Transverse colon (tissue), 4 donors: ENCODE data around the gene CCDC3. TPM values are rescaled to one million over a fixed set of nuclear protein-coding genes. Genes with fewer than 3 reads are reported as not detected.
"Not testable (repeated sequence)": the region's sequence is repeated elsewhere in the genome, so short reads cannot be mapped to it uniquely, and the experiment has no call there.

Source experiments
- DNase-seq: peaks from one replicate; pipeline ENCODE4 v3.0.0-alpha.2; 2019
- H3K27ac ChIP-seq, 4 donors: fragments of 200-600 bp; sonication (generic); 2 replicates each; pipeline ENCODE4 v1.5.1; 2016 to 2018; ENCODE audit warnings: inconsistent platforms in 4 of 4
- H3K27me3 ChIP-seq: fragments of 200-600 bp; sonication (generic); 2 replicates; pipeline ENCODE4 v1.5.1; 2017; ENCODE audit warnings: inconsistent platforms
- H3K36me3 ChIP-seq, 4 donors: fragments of 200-600 bp; sonication (generic); 2 replicates each; pipeline ENCODE4 v1.5.1; 2017 to 2019; ENCODE audit warnings: inconsistent platforms in 4 of 4
- H3K4me1 ChIP-seq, 4 donors: fragments of 200-600 bp; sonication (generic); 2 replicates each; pipeline ENCODE4 v1.5.1; 2017 to 2020; ENCODE audit warnings: inconsistent platforms in 4 of 4
- H3K4me3 ChIP-seq, 4 donors: fragments of 200-600 bp; sonication (generic); 1 replicate in 1 of 4; 2 replicates in 3 of 4; pipeline versions ENCODE4 v1.5.1 to v1.6.1; 2017 to 2019; ENCODE audit warnings: inconsistent platforms in 4 of 4
- H3K9me3 ChIP-seq, 2 donors: fragments of 200-600 bp; sonication (generic); 2 replicates each; pipeline ENCODE4 v1.5.1; 2017 to 2019; ENCODE audit warnings: inconsistent platforms in 2 of 2
- CTCF ChIP-seq, 5 experiments: fragments of 200-600 bp in 3 of 5; fragments of 450-650 bp in 2 of 5; sonication (generic) in 3 of 5; IDR thresholded peaks; 1 replicate in 2 of 5; 2 replicates in 3 of 5; pipeline ENCODE4 v1.5.1; 2016 to 2017; ENCODE audit warnings: antibody characterized with exemption in 5 of 5, inconsistent platforms in 3 of 5, mild to moderate bottlenecking in 2 of 5, moderate library complexity in 1 of 5
- EP300 ChIP-seq: sonication (generic); formaldehyde crosslinking; IDR thresholded peaks from one replicate; pipeline ENCODE4 v1.6.1; 2017; ENCODE audit warnings: antibody characterized with exemption, low read depth
- POLR2A ChIP-seq: fragments of 450-650 bp; IDR thresholded peaks from one replicate; pipeline ENCODE4 v1.6.1; 2016; ENCODE audit warnings: antibody characterized with exemption, mild to moderate bottlenecking, moderate library complexity
- POLR2AphosphoS5 ChIP-seq, 3 donors: sonication (generic); formaldehyde crosslinking; IDR thresholded peaks; one replicate each; pipeline ENCODE4 v1.6.1; 2016; ENCODE audit warnings: antibody characterized with exemption in 3 of 3
- WGBS, 2 donors: methylation state at CpG; one replicate each; pipeline ENCODE4 v1.1.5; 2018; ENCODE audit warnings: low coverage in 1 of 2; 5-methylcytosine and 5-hydroxymethylcytosine counted together
- in situ Hi-C, 4 donors: fragments of 200-750 bp; cut with MboI; loops; one replicate each; pipeline versions ENCODE4 v1.15.0 to v1.15.1; 2017; ENCODE audit warnings: low sequenced_read_pairs in 3 of 4, low pct_ligation_motif_present in 1 of 4, low pct_unique_long_range_greater_than_20kb in 1 of 4
- intact Hi-C: fragments of 100-400 bp; cut with DNase I; formaldehyde crosslinking; loops from one replicate; pipeline ENCODE4 v1.15.1; 2023; ENCODE audit warnings: low total_unique reads
- total RNA-seq, 4 donors: library from RNA; depleted of rRNA; stranded (reverse); fragments of >200 nt; gene quantifications; one replicate each; pipeline ENCODE4 v1.1.0, GENCODE V29; 2016

Gene CCDC3
- total RNA-seq, 4 donors from 2014 or later = 0.75 to 2.2 (median 1.3) TPM

DNA sequence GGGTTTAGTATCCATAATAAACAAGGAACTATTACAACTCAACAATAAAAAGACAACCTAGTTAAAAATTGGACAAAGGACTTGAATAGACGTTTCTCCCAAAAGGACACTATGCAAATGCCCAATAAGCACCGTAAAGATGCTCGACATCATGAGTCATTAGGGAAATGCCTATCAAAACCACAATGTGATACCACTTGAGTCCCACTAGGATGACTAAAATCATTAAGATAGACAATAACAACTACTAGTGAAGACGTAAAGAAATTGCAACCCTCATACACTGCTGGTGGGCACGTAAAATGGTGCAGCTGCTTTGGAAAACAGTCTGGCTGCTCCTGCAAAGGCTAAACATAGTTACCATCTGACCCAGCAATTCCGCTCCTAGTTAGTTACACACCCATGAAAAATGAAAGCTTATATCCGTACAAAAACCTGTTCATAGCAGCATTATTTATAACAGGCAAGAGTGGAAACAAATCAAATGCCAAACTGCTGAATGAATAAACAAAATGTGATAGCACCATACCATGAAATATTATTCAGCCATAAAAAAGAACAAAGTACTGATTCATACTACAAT is 17.3 kb downstream of the CCDC3 start:
- DNase-seq = no peak
- H3K36me3 ChIP-seq = no peaks in the 10 kb centered on the region
- H3K27ac ChIP-seq = no peak overlapping the region
- in situ Hi-C loops = no loop called here
- no peaks in the 10 kb centered on the region for H3K9me3 ChIP-seq
- TF ChIP-seq POLR2A = no peak
- 66 to 73% methylated on average over 7 of the region's 7 CpGs for WGBS, 2 donors
- H3K27me3 ChIP-seq = no peaks in the 10 kb centered on the region
- no peak overlapping the region for H3K4me3 ChIP-seq
- H3K4me1 ChIP-seq = no peaks in the 10 kb centered on the region
- intact Hi-C loops = no loop called here

- 62 to 70% methylated on average over 3 of the region's 3 CpGs for WGBS, 2 donors
- DNase-seq, H3K36me3 ChIP-seq, intact Hi-C loops, in situ Hi-C loops, H3K27ac ChIP-seq, H3K4me3 ChIP-seq, H3K9me3 ChIP-seq, H3K27me3 ChIP-seq, H3K4me1 ChIP-seq: not testable (repeated sequence)
Measured at GRCh38 chr10:12983568-12983967, 17.9 kb downstream of the CCDC3 start.

DNA sequence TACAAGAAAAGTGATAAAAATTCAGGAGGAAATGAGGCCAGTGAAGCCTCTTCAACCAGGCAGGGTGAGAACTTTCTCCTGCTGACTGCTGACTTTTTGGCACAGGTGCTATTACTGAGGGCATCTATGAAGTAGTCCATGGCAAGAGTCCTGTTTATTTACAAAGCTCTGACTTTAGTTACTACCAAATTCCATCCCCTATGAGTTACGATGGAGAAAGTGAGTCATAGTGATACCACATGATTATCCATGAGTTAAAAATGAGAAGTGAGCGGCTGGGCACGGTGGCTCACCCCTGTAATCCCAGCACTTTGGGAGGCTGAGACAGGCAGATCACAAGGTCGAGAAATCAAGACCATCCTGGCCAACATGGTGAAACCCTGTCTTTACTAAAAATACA is 19.9 kb downstream of the CCDC3 start:
- intact Hi-C loops = no loop called here
- DNase-seq = no peak
- in situ Hi-C loops = no loop called here
- H3K27ac ChIP-seq = no peak overlapping the region
- no peaks in the 10 kb centered on the region for H3K36me3 ChIP-seq
- no peaks in the 10 kb centered on the region for H3K9me3 ChIP-seq
- no peaks in the 10 kb centered on the region for H3K27me3 ChIP-seq
- no peaks in the 10 kb centered on the region for H3K4me1 ChIP-seq
- 57% methylated on average over 4 of the region's 4 CpGs; no CpG with 5 or more reads in 1 of the 2 donors for WGBS, 2 donors
- no peak for TF ChIP-seq POLR2AphosphoS5 (IDR thresholded peaks at IDR 0.05)
- no peak for TF ChIP-seq POLR2A
- TF ChIP-seq CTCF (IDR thresholded peaks at IDR 0.05) = no peak
- no peak for TF ChIP-seq EP300
- H3K4me3 ChIP-seq = no peak overlapping the region

- Histone ChIP-seq H3K4me3 (no peak overlapping the region), H3K4me1 (no peaks in the 10 kb centered on the region), H3K36me3 (no peaks in the 10 kb centered on the region), H3K9me3 (no peaks in the 10 kb centered on the region), H3K27ac (no peak overlapping the region), H3K27me3 (no peaks in the 10 kb centered on the region)
- no peak for TF ChIP-seq CTCF (IDR thresholded peaks at IDR 0.05)
- TF ChIP-seq EP300 = no peak
- no peak for TF ChIP-seq POLR2AphosphoS5 (IDR thresholded peaks at IDR 0.05)
- TF ChIP-seq POLR2A = no peak
- intact Hi-C loops = no loop called here
- DNase-seq = no peak
- in situ Hi-C loops = no loop called here
- 40 to 77% methylated on average over 1 to 6 of the region's 6 CpGs for WGBS, 2 donors
Measured at GRCh38 chr10:12980713-12981306, 20.7 kb downstream of the CCDC3 start.

- Histone ChIP-seq H3K36me3 (no peaks in the 10 kb centered on the region), H3K4me3 (no peak overlapping the region), H3K27ac (no peak overlapping the region), H3K4me1 (no peaks in the 10 kb centered on the region), H3K9me3 (no peaks in the 10 kb centered on the region), H3K27me3 (no peaks in the 10 kb centered on the region)
- WGBS, 2 donors = 50% methylated on average over 7 of the region's 7 CpGs; no CpG with 5 or more reads in 1 of the 2 donors
- intact Hi-C loops = no loop called here
- in situ Hi-C loops = no loop called here
- TF ChIP-seq EP300 (no peak), POLR2AphosphoS5 (IDR thresholded peaks at IDR 0.05) (no peak), POLR2A (no peak), CTCF (IDR thresholded peaks at IDR 0.05) (no peak)
- no peak for DNase-seq
Measured at GRCh38 chr10:12980102-12980661, 21.3 kb downstream of the CCDC3 start.
